GM21825 (cell line): ENCODE results near the gene CHKA.
A peak's percentile ranks its signal among the peaks of the same experiment; 100 is the strongest.

Experiments
- ATAC-seq: cut with Tn5 transposase; IDR thresholded peaks from one replicate; pipeline ENCODE4 v1.9.1; 2021; ENCODE audit warnings: mild to moderate bottlenecking, moderate library complexity; ENCODE audit not compliant: unreplicated experiment

Gene CHKA

GRCh38 chr11:68048681-68049508, 72.3 kb downstream of the CHKA start:
- no peak for ATAC-seq

GRCh38 chr11:68047437-68048290, 73.5 kb downstream of the CHKA start:
- no peak for ATAC-seq

GRCh38 chr11:68044898-68045351, 76.3 kb downstream of the CHKA start:
- ATAC-seq: no peak

- ATAC-seq: no peak
Observed at GRCh38 chr11:68044145-68044813, 76.9 kb downstream of the CHKA start.

GRCh38 chr11:68043349-68044144, 77.6 kb downstream of the CHKA start:
- no peak for ATAC-seq

GRCh38 chr11:68043029-68043348, 78.2 kb downstream of the CHKA start:
- no peak for ATAC-seq

- ATAC-seq: no peak
Observed at GRCh38 chr11:68042219-68043028, 78.8 kb downstream of the CHKA start.

GRCh38 chr11:68041617-68042218, 79.5 kb downstream of the CHKA start:
- no peak for ATAC-seq

- no peak for ATAC-seq
Observed at GRCh38 chr11:68040957-68041591, 80.1 kb downstream of the CHKA start.

GRCh38 chr11:68040101-68040956, 80.9 kb downstream of the CHKA start:
- peak; percentile 41 for ATAC-seq

- no peak for ATAC-seq
Observed at GRCh38 chr11:68039526-68040086, 81.6 kb downstream of the CHKA start.

GRCh38 chr11:68038718-68039525, 82.3 kb downstream of the CHKA start, which contains the start of gene TCIRG1:
TCIRG1 (plus strand) TSS chr11:68039025; CDS start chr11:68041272, 2,247 bp downstream.
- no peak for ATAC-seq

- no peak for ATAC-seq
Observed at GRCh38 chr11:68038226-68038717, 82.9 kb downstream of the CHKA start.

- ATAC-seq: no peak
Observed at GRCh38 chr11:68037411-68038225, 83.6 kb downstream of the CHKA start.

GRCh38 chr11:68036717-68037239, 84.4 kb downstream of the CHKA start:
- no peak for ATAC-seq
